GM19467 (cell line): ENCODE measurements around the gene SLAMF8.

Experiments
- ATAC-seq: cut with Tn5 transposase; IDR thresholded peaks from one replicate; pipeline ENCODE4 v1.9.1; 2021; ENCODE audit warnings: mild to moderate bottlenecking, moderate library complexity; ENCODE audit not compliant: unreplicated experiment

SLAMF8 gene

DNA sequence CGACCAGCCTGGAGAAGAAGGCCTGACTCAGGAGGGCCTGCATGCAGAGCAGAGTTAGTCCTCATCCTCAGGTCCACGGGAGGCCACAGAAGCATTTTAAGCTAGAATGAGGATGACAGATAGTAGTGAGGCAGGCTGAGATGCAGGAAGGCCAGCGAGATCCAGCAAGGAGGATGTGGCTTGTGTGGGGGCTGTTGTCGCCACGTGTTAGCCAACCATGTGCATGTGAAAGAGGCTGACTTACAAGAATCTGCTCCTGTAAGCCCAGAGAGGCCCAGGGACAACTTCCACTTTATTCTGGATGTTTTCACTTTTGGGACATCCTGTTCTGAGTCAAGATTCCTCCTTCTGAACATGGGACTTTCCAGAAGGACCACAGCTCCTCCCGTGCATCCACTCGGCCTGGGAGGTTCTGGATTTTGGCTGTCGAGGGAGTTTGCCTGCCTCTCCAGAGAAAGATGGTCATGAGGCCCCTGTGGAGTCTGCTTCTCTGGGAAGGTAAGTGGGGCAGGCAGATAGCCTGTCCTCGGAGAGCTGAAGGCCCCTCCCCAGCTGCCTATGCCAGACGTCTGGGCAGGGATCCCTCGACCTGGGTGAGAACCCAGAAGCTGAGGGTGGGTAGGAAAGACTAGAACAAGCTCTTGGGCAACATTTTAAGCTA, at the start of gene SLAMF8:
TSS of gene SLAMF8 (plus strand) at position 433 of the 661 bp plus-strand sequence. CDS start at position 459, 26 bp downstream.
- no peak for ATAC-seq

DNA sequence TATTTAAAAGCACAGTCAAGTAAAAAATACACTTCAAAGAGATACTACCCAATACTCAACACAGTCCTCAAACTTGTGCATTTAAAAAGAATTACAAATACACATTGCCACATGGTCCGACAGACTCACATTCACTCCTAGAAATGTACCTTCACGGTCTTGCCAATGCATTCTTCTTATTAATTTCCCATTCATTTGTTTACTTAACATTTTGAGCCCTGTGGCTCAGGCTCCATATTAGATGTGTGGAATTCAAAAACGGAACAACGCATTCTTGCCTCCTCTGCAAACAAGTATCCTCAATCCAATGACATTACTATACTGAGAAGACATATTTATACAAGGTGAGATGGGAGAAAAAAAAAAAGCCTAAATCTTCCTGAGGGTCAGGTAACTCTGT, 48.4 kb upstream of the SLAMF8 start:
- ATAC-seq = no peak

DNA sequence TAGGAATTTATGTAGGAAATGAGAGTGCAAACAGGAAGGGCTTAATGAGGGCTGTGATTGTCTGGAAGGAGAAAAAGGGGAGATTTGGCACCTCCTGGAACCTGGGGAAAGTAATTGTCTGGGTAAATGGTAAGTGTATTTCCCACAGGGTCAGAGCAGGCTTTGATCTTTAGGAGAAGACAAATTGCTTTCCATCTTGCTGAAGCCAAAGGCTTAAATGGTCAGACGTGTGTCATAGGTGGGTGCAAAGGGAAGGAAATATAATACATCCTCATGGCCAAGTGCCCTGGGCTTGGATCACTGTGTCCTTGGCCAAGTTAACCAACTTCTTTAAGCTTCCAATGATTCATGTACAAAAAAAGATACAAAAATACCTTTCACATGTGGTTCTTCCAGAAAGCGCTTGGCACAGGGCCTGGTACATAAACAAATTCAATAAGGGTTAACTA, 47.2 kb upstream of the SLAMF8 start:
- ATAC-seq = no peak

DNA sequence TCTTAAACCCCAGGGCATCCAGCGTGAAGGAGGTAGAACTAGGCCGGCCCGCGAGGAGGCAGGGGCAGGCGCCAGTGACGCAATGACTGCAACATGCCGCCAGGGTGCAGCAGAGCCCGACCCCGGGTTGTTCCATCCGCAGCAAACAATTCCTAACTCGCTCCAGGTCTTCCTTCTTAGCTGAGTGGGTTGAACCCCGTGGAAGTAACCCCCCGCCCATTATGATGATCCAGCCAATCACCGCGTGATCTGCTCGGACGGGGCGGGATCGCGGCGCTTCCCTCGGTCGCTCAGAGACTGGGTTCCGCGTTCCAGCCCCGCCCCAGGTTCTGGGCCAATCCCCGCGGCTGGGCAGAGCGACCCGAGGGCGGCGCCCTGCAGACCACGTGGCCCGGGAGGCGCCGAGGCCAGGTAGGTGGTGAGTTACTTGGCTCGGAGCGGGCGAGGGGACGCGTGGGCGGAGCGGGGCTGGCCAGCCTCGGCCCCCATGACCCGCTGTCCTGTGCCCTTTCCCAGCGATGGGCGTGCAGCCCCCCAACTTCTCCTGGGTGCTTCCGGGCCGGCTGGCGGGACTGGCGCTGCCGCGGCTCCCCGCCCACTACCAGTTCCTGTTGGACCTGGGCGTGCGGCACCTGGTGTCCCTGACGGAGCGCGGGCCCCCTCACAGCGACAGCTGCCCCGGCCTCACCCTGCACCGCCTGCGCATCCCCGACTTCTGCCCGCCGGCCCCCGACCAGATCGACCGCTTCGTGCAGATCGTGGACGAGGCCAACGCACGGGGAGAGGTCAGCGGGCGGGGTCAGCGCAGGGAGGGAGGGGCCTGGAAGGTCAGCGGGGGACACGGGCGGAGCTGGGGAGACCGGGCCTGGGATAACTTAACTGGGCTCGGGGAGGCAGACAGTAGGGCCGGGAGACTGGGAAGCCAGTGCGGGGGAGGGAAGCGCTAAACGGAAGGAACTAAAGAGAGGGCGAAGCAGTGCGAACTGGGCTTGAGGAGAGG, 45.8 kb upstream of the SLAMF8 start, which contains the start of gene DUSP23:
TSS of gene DUSP23 (plus strand) at position 380 of the 1,000 bp plus-strand sequence. CDS start at position 519, 139 bp downstream.
- peak; percentile 100 for ATAC-seq

DNA sequence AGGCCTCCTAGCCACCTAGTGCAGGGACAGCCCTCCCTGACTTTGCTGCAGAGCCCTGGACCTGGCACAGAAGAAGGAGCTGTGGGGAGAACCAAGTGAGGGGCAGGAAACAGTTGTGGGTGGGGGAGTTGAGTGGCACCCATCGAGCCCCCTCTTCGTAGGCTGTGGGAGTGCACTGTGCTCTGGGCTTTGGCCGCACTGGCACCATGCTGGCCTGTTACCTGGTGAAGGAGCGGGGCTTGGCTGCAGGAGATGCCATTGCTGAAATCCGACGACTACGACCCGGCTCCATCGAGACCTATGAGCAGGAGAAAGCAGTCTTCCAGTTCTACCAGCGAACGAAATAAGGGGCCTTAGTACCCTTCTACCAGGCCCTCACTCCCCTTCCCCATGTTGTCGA, 44.7 kb upstream of the SLAMF8 start:
- no peak for ATAC-seq

DNA sequence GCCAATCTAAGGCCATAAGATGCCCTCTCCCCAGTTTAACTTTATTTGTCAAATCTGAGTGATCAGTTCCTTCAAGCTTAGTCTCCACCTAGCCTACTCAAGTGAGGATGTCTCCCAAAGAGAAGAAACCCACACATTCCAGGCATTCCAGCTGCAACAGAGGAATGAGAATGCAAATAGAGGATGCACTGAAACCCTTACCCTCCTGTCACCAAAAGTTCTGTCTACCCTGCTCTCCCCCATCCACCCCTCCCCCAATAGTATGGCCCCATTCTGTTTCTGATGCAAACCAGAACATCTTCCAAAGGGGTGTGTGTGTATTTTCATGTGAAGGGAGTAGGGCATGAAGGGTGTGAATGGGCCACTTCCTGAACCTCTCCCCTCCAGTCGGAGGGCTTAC, 42.9 kb upstream of the SLAMF8 start:
- no peak for ATAC-seq

DNA sequence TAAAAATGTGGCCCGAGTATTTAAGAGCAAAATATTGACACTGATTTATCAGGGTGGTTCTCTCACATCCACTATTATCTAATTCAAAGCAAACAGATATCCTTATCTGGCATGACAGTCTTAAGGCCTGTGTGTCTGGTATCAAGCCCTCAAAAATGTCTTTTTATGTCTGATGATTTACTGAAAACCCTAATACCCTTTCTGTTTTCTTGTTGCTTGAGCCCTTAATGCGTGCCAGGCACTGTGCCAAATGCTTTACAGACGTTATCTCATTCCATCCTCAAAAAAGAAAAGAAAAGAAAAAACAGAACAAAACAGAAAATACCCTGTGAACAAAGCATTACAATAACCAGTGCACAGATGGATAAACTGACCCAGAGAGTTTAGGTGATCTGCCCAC, 40.2 kb upstream of the SLAMF8 start:
- ATAC-seq = no peak

DNA sequence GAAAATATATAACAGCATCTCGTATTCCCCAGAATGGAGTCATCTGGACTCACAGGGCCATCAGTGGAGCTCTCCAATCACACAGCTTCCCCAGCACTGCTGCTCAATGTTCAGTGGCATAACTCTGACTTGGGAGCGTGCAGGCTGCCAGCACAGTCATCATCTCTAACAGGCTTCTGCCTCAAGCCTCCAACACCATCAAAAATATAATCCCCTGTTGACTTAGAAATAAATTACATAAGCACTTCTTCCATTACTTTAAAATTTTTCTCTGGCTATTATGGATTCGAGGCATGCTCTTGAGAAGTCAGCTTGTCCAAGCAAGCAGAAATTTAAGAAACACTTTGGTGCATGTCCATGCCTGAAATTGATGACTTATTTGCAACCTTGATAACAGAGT, 39.7 kb upstream of the SLAMF8 start:
- no peak for ATAC-seq

DNA sequence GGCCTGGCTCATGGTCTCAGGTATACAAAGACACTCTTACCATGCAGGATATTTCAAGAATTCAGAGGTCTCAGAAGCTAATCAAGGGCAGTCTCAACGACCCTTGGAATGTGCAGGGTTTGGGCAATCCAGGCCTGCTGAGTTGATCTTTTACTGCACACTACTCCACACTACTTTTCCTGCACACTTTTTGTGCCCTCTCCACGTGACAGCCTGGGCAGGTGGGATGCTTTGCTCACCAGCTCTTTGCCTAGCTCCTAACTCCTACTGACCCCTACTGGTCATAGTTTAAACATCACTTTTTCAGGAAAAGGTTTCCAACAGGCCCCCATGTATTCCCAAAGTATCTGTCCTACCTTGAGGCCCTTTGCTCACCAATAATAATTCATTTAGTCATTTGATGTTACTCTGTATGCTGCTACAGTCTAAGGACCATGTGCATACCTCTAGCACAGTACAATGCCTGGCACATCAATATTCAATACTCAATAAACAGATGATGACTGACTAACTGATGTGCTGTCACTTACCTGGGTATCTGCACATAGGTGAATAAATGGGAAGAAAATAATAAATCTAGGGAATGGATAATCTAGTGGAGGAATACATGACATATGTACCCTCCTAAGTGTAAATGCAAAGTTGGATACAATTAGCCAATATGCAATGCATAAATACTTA, 36.3 kb upstream of the SLAMF8 start:
- ATAC-seq = no peak

DNA sequence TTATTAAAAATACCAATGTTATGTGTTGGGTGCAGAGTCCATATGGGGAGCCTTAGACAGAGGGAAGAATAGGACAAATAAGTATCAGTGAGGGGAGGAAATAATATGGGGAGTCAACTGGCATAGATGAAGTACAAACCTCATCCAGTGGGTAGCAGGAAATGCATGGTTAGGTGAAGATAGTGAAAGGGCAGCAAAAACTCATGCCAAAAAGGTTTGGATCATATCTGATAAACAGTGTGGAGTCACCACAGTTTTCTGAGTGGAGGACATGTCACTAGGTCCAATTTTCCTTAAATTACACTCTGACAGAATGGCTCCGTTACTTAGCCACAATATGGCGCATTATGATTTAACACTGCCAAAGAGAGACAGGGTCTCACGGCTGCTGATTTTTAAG, 35.6 kb upstream of the SLAMF8 start:
- no peak for ATAC-seq

DNA sequence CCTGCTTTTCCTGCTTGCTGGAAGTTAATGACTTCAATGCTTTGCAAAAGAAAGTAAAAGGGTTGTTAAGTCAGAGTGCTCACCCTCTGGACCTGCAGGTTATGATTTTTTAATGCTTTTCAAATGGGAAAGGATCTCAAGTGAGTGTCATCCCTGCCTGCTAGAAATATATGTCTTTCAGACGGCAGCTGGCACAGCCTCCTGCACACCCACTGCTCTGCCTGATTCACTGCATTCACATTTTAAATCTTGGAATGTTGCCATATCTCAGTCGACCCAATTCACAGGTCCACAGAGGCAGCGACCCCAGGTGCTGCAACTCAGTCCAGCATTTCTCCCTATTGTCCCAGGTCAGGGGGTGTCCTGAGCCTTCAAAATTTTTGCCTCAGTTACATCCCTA, 35.2 kb upstream of the SLAMF8 start:
- ATAC-seq = no peak

DNA sequence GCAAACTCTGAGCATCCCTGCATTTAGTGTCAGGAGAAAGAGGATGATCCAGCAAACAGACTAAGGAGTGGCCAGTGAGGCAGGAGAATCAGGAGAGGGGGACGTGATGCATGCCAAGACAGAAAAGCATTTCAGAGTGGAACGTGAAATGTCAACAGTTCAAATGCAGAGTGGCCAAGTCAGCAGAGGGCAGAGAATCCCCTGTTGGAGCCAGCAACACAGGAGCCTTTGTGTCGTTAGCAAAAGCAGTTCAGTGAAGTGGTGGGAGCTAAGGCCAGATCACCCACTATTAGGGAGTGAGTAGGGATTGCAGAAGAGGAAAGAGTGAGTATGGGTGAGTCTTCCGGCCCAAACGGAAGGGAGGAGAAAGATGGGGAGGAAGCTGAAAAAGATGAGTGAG, 31.1 kb upstream of the SLAMF8 start:
- no peak for ATAC-seq

DNA sequence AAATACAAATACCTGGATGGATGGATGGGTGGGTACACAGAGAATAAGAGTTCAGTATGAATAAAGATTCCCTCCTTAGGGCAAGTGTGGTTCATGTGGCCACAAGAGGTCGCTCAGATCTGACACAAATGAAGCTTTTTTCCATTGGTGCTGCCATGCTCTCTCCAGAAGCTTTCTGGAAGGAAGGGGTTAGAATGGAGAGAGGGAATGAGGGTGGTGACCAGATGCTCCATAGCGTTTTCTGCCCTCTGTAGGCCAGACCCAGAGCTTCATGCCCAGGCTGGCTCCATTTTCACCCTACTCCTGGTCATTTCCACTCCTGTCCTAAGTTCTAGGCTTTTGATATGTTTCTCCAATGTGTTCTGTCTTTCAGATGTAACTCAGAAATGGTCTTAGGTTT, 27.8 kb upstream of the SLAMF8 start:
- ATAC-seq = no peak

DNA sequence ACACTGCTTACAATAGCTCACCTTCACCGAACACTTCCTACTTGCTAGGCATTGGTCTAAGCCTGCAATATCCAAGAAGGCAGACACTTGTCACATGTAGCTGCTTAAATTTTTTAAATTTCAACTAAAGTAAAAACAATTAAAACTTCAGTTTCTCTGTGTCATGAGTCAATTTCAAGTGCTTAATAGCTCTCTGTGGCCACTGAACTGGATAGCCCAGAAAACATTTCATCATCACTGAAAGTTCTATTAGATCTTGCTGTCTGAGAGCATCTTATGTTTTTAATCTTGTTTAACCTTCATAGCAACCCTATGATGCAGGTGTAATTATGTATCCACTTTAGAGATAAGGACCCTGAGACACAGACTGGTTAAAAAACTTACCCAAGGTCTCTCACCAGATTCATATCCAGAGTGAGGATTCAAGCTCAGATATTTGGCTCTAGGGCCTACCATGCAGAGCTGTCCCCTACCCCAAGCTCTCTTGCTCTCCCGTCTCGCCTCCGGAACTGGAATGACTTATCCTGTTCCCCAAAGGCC, 27.2 kb upstream of the SLAMF8 start:
- no peak for ATAC-seq

DNA sequence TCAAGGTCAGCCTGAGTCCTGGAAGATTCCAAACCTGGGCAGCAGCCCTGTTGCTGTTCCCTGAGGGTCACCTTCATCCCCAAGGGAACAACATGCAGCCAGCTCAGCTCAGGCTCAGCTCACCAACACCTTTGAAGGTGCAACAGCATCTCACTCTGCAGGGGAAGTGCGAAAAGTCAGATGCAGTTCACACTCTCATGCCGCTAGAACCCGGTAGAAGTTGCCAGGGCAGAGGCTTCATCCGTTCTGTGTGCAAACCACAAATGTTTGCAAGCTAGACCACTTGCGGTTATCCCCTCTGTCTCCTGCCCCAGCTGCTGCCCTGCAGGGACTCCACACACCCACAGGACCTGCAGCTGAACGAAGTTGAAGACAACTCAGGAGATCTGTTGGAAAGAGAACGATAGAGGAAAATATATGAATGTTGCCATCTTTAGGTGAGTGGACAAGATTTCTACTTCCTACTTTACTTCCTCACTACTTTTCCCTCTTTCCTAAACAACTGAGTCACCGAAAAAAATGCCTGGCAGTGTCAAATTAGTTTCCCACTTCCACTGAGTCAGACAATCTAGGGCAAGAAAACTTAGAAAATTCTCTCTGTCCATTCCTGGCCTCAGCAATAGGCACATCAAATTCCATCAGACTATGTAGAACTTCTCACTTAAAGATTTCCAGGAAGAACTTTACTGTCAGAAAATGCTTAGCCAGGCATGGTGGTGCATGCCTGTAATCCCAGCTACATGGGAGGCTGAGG, 26.3 kb upstream of the SLAMF8 start:
- ATAC-seq = peak; percentile 79

DNA sequence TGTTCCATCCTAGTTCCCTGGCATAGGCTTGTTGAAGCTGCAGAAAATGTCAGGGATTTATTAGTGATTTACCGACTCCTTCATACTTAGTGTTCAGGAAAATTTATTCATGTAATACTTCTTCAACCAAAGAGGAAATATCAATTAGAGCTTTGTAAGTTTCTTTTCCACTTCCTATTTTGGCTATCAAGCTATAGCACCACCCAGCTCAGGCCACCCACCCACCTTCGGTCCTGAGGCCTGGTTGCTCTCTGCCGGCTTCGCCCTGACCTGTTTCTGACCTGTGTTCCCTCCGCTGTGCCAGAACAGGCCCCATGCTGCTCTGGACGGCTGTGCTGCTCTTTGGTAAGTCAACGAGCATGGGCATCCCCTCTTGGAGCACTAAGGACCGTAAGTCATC, 24.6 kb upstream of the SLAMF8 start, which contains the start of gene FCRL6:
TSS of gene FCRL6 (plus strand) at position 250 of the 400 bp plus-strand sequence. CDS start at position 315, 65 bp downstream.
- ATAC-seq = no peak

DNA sequence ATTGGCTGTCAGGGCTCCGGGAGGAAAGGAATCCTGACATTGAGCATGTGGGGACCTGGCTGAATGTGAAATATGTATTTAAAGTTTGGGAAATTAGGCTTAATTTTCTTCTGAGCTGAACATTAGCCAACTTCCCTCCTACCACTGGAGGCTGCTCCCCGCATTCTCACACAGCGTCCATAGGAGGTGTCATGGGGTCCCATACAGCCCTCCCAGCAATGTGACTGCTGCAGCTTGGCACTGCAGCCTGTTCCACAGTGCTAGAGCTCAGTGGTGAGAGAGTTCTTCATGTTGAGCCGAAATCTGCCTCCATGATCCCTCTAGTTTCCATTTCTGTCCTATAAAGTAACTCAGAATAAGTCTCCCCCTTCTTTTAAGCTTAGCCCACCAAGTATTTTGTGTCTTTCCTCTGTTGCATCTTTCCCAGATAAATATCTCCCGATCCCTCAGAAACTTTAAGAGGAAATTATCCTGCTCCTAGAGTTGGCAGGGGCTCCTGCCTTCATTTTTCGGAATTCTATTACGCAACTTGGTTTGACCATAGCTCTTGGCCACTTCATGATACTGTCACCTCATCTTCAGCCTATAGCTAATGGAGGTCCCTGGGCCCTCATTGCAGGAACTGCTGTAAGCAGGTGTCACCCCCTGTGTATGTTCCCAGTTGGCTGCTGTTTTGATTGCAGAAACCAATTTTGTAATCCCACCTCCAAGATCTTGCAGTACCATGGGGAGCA, 22.6 kb upstream of the SLAMF8 start:
- no peak for ATAC-seq

DNA sequence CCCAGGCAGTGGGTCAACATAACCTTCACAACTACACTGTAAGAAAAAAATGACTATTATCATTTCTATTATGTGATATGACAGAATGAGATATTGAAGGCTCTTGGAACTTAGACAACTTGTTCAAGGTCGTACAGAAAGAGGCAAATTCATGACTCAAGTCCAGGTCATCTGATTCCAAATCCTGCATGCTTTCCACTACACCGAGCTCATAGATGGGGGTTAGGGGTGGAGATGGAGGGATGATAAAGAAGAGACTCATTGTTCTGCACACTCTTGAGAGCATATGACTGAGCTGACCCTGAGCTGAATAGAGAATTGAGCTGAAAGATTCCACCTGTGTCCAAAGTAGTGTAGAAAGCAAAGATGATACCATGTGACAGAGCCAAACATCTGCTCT, 21.7 kb upstream of the SLAMF8 start:
- no peak for ATAC-seq

DNA sequence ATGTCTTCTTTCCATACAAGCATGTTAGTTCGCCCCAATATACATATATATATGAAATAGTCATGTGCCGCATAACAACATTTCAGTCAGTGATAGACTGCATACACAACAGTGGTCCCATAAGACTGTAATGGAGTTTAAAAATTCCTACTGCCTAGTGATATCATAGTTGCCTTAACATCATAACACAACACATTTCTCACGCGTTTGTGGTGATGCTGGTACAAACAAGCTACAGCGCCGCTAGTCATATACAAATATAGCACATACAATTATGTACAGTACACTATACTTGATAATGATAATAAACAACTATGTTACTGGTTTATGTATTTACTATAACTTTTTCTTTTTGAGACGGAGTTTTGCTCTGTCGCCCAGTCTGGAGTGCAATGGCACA, 10.7 kb upstream of the SLAMF8 start:
- no peak for ATAC-seq
